Kidney epithelial cell (primary cell): ENCODE measurements around the gene BRD8. TPM values are rescaled to one million over a fixed set of nuclear protein-coding genes. Genes with fewer than 3 reads are reported as not detected.
A peak's percentile ranks its signal among the peaks of the same experiment; 100 is the strongest.

Source experiments
- DNase-seq: peaks from one replicate; pipeline ENCODE4 v3.0.0-alpha.2; 2010; ENCODE audit warnings: low read depth
- H3K27me3 ChIP-seq: 2 replicates; pipeline ENCODE4 v1.6.0; 2011; ENCODE audit warnings: low read length; ENCODE audit not compliant: control insufficient read depth, insufficient read depth
- H3K36me3 ChIP-seq: 2 replicates; pipeline ENCODE4 v1.5.1; 2011; ENCODE audit warnings: low read length; ENCODE audit not compliant: control insufficient read depth, insufficient read depth
- H3K4me3 ChIP-seq: 2 replicates; pipeline ENCODE4 v1.5.1; 2011; ENCODE audit warnings: low read depth, mild to moderate bottlenecking, control low read depth, low read length
- CTCF ChIP-seq: IDR thresholded peaks from 2 replicates; pipeline ENCODE4 v1.5.1; 2011; ENCODE audit warnings: mild to moderate bottlenecking, moderate library complexity, low read length, control low read depth, inconsistent platforms; ENCODE audit not compliant: insufficient read depth, poor library complexity, severe bottlenecking
- total RNA-seq: library from RNA; depleted of rRNA; stranded (reverse); fragments of >200 nt; gene quantifications from 2 replicates; pipeline ENCODE4 v1.2.3, GENCODE V29; 2015

Gene BRD8
- total RNA-seq, 1 donor from 2014 or later = 21.5 TPM

GRCh38 chr5:138177941-138178515 is 402 bp downstream of the BRD8 start:
- no peaks in the 10 kb centered on the region for H3K36me3 ChIP-seq
- no peak for TF ChIP-seq CTCF
- peak overlapping the region; percentile 74 for H3K4me3 ChIP-seq
- DNase-seq = no peak
- H3K27me3 ChIP-seq = no peaks in the 10 kb centered on the region

- Histone ChIP-seq H3K36me3 (no peaks in the 10 kb centered on the region), H3K27me3 (no peaks in the 10 kb centered on the region), H3K4me3 (no peak overlapping the region)
- DNase-seq = no peak
- no peak for TF ChIP-seq CTCF
Observed at GRCh38 chr5:138170299-138170698, 8.1 kb downstream of the BRD8 start.

GRCh38 chr5:138169124-138169523 is 9.3 kb downstream of the BRD8 start:
- no peaks in the 10 kb centered on the region for H3K27me3 ChIP-seq
- no peak for TF ChIP-seq CTCF
- no peak overlapping the region for H3K4me3 ChIP-seq
- H3K36me3 ChIP-seq = peaks cover 2% of the 10 kb centered on the region
- DNase-seq = no peak

- TF ChIP-seq CTCF = no peak
- no peak for DNase-seq
- H3K4me3 ChIP-seq = no peak overlapping the region
- H3K36me3 ChIP-seq = peaks cover 4% of the 10 kb centered on the region
- no peaks in the 10 kb centered on the region for H3K27me3 ChIP-seq
Observed at GRCh38 chr5:138163721-138164120, 14.7 kb downstream of the BRD8 start.

- Histone ChIP-seq H3K36me3 (peaks cover 4% of the 10 kb centered on the region), H3K27me3 (no peaks in the 10 kb centered on the region), H3K4me3 (no peak overlapping the region)
- no peak for DNase-seq
- TF ChIP-seq CTCF = no peak
Observed at GRCh38 chr5:138160706-138161105, 17.7 kb downstream of the BRD8 start.

GRCh38 chr5:138159666-138160065 is 18.8 kb downstream of the BRD8 start:
- no peak for DNase-seq
- Histone ChIP-seq H3K27me3 (no peaks in the 10 kb centered on the region), H3K4me3 (no peak overlapping the region), H3K36me3 (peaks cover 2% of the 10 kb centered on the region)
- no peak for TF ChIP-seq CTCF
